ENCODE data around the gene RACK1.
"Not testable (repeated sequence)": the region's sequence is repeated elsewhere in the genome, so short reads cannot be mapped to it uniquely, and the experiment has no call there.

The RACK1 gene

DNA sequence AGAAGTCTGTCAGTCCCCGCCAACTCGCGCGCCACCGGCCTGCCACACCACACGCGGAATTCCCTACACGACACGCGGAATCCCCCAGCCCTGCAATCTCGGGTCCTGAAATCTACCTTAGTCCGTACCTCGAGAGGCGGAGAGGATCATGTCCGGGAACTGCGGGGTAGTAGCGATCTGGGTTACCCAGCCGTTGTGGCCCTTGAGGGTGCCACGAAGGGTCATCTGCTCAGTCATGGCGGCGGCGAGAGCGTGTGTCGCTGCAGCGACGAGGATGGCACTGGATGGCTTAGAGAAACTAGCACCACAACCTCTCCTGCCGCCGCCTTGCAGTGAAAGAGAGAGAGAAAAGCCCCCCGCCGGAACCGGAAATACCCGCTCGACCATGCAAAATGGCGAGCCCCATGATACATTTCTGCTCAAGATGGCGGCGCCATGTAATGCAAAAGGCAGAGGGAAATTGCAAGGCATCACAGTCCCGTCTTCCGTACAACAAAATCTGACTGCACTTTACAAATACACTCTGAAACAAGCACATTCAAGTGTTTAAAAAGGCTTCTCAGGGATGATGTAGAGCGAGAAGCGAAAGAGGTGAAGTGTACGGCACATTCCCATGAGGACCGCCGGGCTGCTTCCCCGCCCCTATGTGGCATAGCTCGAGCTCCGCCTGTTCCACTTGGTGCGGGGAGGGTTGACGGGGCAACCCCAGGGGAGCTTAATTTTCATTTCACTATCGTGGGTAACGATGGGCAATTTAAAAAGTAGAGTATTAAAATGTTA is at the start of gene RACK1:
Gene RACK1 (minus strand): TSS at position 343 of the 780 bp plus-strand sequence. CDS start 106 bp downstream, at position 237.
- peaks cover 34% of the 10 kb centered on the region for H3K4me1 ChIP-seq (ENCODE audit: control insufficient read depth, insufficient read depth, low read length, unreplicated experiment)
- peaks cover 83% of the 10 kb centered on the region for H3K79me2 ChIP-seq (ENCODE audit: control insufficient read depth, insufficient read depth, low read length, unreplicated experiment)
- peak within 1 kb of the TSS; percentile 90 for H2AFZ ChIP-seq (ENCODE audit: low read length, unreplicated experiment)
- H3K4me3 ChIP-seq (ENCODE audit: low read depth, low read length), result peak within 1 kb of the TSS; percentile 98
- H3K27me3 ChIP-seq (ENCODE audit: insufficient read depth, low read length), result no peaks in the 10 kb centered on the region
- H3K27ac ChIP-seq (ENCODE audit: low read depth, low read length), result peak within 1 kb of the TSS; percentile 93
- H3K36me3 ChIP-seq (ENCODE audit: insufficient read depth, low read length), result peaks cover 26% of the 10 kb centered on the region

DNA sequence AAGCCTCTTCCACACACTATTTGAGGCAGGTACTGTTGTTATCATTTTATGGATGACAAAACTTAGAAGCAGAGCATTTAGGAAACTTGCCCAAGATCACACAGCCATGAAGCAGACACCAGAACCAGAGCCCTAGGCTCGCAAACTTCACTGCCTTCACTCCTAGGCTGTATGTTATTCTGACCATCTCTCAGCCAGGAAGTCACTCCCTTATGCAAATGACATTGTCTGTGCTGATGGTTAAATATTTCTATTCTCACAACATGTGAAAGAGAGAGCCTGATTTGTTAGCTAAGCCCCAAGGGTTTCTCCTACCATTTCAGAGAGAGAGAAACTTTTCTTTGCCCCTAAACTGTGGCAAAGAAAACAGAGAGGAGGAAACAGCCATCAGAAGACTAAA is 43.6 kb upstream of the RACK1 start:
- not testable (repeated sequence) for H3K27ac ChIP-seq (ENCODE audit: low read depth, low read length); H3K4me1 ChIP-seq (ENCODE audit: control insufficient read depth, insufficient read depth, low read length, unreplicated experiment); H3K79me2 ChIP-seq (ENCODE audit: control insufficient read depth, insufficient read depth, low read length, unreplicated experiment); H3K36me3 ChIP-seq (ENCODE audit: insufficient read depth, low read length); H2AFZ ChIP-seq (ENCODE audit: low read length, unreplicated experiment); H3K4me3 ChIP-seq (ENCODE audit: low read depth, low read length); H3K27me3 ChIP-seq (ENCODE audit: insufficient read depth, low read length)

DNA sequence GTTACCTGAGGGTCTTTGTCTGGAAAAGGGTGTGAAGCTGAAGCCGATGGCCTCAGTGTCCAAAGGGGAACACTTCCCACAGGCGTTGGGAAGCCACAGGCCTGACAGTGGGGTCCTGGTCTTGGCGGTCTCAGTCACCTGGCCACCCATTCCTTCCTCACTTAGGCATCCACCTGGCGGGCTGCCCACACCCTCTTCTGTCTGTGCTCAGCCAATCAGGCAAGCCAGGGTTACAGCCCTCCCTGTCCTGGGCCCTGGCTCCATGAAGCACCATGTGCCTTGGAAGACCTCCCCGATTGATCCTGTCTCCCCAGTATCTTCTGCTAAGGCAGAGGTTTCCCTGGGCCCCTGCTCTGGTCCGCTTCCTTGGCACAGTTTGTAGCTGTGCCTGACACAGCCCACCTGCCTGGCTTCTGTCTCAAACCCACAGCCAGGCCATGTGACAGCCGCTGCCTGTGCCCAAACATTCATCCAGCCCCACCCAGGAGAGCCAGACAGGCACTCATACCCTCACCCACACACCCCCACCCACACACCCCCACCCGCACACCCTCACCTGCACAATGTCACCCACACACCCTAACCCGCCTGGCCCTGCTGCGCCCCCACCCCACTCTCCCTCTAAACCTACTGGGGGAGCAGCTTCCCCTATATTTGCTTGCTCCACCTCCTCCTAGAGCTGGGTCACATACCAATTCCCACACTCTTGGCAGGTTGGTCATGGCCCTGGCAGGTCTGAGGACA is 42.4 kb upstream of the RACK1 start:
- H3K27ac ChIP-seq (ENCODE audit: low read depth, low read length); H3K27me3 ChIP-seq (ENCODE audit: insufficient read depth, low read length); H3K4me1 ChIP-seq (ENCODE audit: control insufficient read depth, insufficient read depth, low read length, unreplicated experiment); H3K36me3 ChIP-seq (ENCODE audit: insufficient read depth, low read length); H2AFZ ChIP-seq (ENCODE audit: low read length, unreplicated experiment); H3K79me2 ChIP-seq (ENCODE audit: control insufficient read depth, insufficient read depth, low read length, unreplicated experiment); H3K4me3 ChIP-seq (ENCODE audit: low read depth, low read length): not testable (repeated sequence)

DNA sequence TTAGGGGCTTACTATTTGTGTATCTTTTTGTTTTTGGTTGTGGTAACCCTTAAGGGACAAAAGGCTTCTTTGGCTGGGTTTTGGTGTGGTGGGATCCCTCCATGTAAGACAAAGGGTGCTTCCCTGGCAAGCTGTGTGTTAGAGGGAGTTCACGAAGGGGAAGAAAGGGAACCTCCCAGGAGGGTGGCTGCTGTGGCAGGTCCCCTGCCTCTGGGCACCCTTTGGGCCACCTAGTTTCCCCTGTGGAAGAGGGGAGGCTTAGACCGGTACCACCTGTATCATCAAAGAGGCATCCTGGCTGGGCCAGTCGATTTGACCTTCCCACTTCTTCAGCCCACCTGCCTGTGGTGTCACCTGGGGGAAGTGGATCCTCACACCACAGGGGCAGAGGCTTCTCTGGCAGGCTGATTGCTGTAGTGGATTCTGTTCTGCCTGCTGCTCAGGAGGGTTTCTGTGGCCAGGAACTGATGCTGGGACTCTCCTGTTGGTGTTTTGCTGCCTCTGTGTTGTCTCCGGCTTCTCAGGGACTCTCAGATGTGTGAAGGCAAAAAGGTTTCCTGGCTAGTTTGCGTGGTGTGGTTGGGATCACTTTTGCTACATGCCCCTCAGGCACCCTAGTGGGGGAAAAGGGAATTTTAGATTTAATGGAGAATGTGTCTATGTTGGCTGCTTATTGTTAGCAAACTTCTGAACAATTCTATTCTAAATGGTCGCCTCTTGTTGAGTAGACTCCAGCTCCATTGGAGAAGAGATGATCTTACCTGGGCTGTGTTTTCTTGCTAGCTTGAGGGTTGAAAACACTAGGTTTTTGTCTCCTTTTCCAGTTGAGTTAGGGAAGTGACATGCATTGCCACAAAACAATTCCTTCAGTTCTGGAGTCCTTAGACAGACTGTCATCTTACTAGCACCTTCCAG is 40.4 kb upstream of the RACK1 start:
- H3K27ac ChIP-seq (ENCODE audit: low read depth, low read length); H3K4me1 ChIP-seq (ENCODE audit: control insufficient read depth, insufficient read depth, low read length, unreplicated experiment); H3K27me3 ChIP-seq (ENCODE audit: insufficient read depth, low read length); H3K4me3 ChIP-seq (ENCODE audit: low read depth, low read length); H3K79me2 ChIP-seq (ENCODE audit: control insufficient read depth, insufficient read depth, low read length, unreplicated experiment); H3K36me3 ChIP-seq (ENCODE audit: insufficient read depth, low read length): not testable (repeated sequence)
- peak overlapping the region; percentile 25 for H2AFZ ChIP-seq (ENCODE audit: low read length, unreplicated experiment)

DNA sequence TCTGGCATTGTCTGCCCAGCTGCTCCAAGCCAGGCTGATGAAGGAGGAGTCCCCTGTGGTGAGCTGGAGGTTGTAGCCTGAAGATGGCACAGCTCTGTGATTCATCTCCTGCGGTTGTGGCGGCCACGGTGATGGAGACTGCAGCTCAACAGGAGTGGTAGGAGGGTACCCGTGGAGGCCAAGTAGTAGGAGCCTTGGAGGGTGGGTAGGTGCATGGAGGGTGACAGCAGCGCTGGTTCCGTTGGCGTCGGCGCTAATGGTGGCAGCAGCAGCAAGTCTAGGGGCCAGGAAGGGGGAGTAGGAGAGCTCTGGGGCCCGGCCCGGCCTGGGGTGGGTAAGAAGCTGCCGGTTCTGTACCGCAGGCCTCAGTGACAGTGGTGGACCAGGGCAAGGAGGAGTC is 39.6 kb upstream of the RACK1 start:
- Histone ChIP-seq H3K27me3 (ENCODE audit: insufficient read depth, low read length) (no peaks in the 10 kb centered on the region), H3K79me2 (ENCODE audit: control insufficient read depth, insufficient read depth, low read length, unreplicated experiment) (no peaks in the 10 kb centered on the region), H3K36me3 (ENCODE audit: insufficient read depth, low read length) (no peaks in the 10 kb centered on the region), H3K27ac (ENCODE audit: low read depth, low read length) (no peak overlapping the region), H3K4me3 (ENCODE audit: low read depth, low read length) (no peak overlapping the region), H2AFZ (ENCODE audit: low read length, unreplicated experiment) (no peak overlapping the region), H3K4me1 (ENCODE audit: control insufficient read depth, insufficient read depth, low read length, unreplicated experiment) (no peaks in the 10 kb centered on the region)

DNA sequence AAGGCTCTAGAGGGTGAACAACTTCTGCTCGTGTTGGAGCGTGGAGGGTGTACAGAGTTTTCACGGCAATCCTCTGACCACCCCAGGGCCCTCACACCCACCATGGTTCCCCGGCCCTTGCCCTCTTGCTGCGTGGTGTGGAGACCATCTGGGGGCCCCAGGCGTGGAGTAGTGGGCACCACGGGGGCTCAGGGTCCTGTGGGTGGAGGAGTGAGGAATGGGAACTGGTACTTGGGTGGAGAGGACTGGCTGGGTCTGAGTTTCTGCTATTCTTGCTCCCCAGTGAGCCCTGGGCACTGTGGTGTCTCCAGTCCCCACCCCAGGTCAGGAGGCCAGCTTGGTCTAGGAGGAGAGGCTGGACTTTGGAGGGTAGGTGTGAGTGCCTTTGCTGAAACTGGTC is 39.2 kb upstream of the RACK1 start:
- H3K4me1 ChIP-seq (ENCODE audit: control insufficient read depth, insufficient read depth, low read length, unreplicated experiment), result no peaks in the 10 kb centered on the region
- no peak overlapping the region for H3K27ac ChIP-seq (ENCODE audit: low read depth, low read length)
- H3K36me3 ChIP-seq (ENCODE audit: insufficient read depth, low read length), result no peaks in the 10 kb centered on the region
- H3K79me2 ChIP-seq (ENCODE audit: control insufficient read depth, insufficient read depth, low read length, unreplicated experiment), result no peaks in the 10 kb centered on the region
- H2AFZ ChIP-seq (ENCODE audit: low read length, unreplicated experiment), result no peak overlapping the region
- no peak overlapping the region for H3K4me3 ChIP-seq (ENCODE audit: low read depth, low read length)
- H3K27me3 ChIP-seq (ENCODE audit: insufficient read depth, low read length), result no peaks in the 10 kb centered on the region

DNA sequence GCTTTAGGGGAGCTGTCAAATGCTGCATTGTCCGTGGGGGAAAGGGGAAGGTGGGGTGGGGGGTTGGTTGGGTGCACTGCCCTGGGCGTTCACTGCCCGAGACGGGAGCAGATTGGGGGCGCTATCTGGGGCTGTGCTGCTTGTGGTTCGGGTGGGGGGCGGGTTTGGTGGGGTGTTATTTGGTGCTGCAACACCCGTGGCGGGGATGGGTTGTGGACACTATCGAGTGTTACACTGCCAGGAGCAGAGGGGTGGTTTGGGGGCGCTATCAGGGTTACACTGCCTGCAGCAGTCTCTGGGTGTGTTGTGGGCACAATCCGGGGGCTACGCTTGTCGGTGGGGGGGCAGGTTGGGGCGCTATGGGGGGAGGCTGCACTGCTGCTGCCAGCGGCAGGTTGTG is 38.7 kb upstream of the RACK1 start:
- not testable (repeated sequence) for H3K36me3 ChIP-seq (ENCODE audit: insufficient read depth, low read length); H3K4me3 ChIP-seq (ENCODE audit: low read depth, low read length); H3K27me3 ChIP-seq (ENCODE audit: insufficient read depth, low read length); H2AFZ ChIP-seq (ENCODE audit: low read length, unreplicated experiment); H3K79me2 ChIP-seq (ENCODE audit: control insufficient read depth, insufficient read depth, low read length, unreplicated experiment); H3K4me1 ChIP-seq (ENCODE audit: control insufficient read depth, insufficient read depth, low read length, unreplicated experiment); H3K27ac ChIP-seq (ENCODE audit: low read depth, low read length)

DNA sequence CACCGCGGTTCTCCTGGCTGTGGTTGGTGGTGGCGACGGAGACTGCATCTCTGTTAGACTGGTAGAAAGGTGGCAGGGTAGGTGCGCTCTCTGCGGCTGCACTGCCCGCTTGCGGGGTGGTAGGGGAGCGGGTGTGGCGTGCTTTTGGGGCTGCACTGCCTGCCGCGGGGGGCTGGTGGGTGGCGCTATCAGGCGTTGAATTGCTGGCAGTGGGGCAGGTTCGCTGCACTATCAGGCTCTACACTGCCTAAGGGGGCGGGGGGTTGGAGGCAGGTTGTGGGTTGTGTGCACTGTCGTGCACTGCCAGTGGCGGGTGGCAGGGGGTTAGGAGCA is 38.2 kb upstream of the RACK1 start:
- Histone ChIP-seq H3K36me3 (ENCODE audit: insufficient read depth, low read length) (no peaks in the 10 kb centered on the region), H3K4me1 (ENCODE audit: control insufficient read depth, insufficient read depth, low read length, unreplicated experiment) (no peaks in the 10 kb centered on the region), H3K27me3 (ENCODE audit: insufficient read depth, low read length) (no peaks in the 10 kb centered on the region), H3K27ac (ENCODE audit: low read depth, low read length) (no peak overlapping the region), H3K4me3 (ENCODE audit: low read depth, low read length) (no peak overlapping the region), H3K79me2 (ENCODE audit: control insufficient read depth, insufficient read depth, low read length, unreplicated experiment) (no peaks in the 10 kb centered on the region), H2AFZ (ENCODE audit: low read length, unreplicated experiment) (no peak overlapping the region)

DNA sequence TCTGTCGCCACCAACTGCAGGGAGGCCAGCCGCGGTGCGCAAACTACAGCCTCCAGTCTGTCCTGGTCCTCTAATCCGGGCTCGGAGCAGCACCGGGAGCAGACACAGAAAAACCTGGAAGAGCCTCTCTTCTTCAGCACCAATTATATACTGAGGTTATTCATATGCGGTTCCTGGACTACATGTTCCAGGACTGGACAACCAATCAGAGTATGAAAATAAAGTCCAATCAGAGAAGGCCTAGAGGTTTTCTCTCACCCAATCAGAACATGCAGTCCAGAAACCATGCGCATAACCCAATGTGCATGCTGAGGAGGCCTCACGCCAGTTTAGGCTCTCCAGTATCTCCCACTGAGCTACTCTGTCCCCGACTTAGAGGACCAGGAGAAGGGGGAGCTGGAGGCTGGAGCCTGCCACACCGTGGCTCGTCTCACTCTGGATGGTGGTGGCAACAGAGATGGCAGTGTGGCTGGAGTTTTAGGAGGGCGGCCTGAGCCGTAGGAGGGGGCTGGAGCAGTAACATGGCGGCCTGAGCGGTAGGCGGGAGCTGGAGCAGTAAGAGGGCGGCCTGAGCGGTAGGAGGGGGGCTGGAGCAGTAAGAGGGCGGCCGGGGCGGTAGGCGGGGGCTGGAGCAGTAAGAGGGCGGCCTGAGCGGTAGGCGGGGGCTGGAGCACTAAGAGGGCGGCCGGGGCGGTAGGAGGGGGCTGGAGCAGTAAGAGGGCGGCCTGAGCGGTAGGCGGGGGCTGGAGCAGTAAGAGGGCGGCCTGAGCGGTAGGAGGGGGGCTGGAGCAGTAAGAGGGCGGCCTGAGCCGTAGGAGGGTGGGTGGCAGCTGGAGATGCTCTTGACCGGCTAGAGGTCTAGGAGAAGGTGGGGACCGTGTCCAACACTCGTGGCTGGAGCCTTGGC is 37.6 kb upstream of the RACK1 start:
- no peaks in the 10 kb centered on the region for H3K79me2 ChIP-seq (ENCODE audit: control insufficient read depth, insufficient read depth, low read length, unreplicated experiment)
- no peaks in the 10 kb centered on the region for H3K27me3 ChIP-seq (ENCODE audit: insufficient read depth, low read length)
- H2AFZ ChIP-seq (ENCODE audit: low read length, unreplicated experiment), result no peak overlapping the region
- no peak overlapping the region for H3K4me3 ChIP-seq (ENCODE audit: low read depth, low read length)
- H3K4me1 ChIP-seq (ENCODE audit: control insufficient read depth, insufficient read depth, low read length, unreplicated experiment), result no peaks in the 10 kb centered on the region
- H3K36me3 ChIP-seq (ENCODE audit: insufficient read depth, low read length), result no peaks in the 10 kb centered on the region
- H3K27ac ChIP-seq (ENCODE audit: low read depth, low read length), result no peak overlapping the region

DNA sequence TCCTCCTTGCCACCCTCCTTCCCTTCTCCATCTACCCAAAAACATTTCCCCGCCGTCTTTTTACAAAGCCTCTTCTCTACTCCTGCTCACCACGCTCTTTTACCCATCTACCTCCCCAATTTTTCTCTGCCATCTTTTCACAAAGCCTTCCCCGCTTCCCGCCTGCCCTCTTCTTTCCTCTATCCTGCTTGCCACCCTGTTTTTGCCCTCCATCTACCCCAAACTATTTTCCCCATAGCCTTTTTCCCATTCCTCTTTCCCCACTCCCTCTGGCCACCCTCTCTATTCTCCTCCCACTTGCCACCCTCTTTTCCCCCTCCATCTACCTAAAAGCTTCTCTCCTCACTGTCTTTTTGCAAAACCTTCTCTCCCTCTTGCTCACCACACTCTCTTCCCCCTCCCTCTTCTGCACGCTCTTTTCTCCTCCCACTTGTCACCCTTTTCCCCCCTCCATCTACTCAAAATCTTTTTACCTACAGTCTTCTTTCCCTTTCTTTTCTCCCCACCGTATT is 36.6 kb upstream of the RACK1 start:
- no peak overlapping the region for H2AFZ ChIP-seq (ENCODE audit: low read length, unreplicated experiment)
- no peaks in the 10 kb centered on the region for H3K36me3 ChIP-seq (ENCODE audit: insufficient read depth, low read length)
- H3K27me3 ChIP-seq (ENCODE audit: insufficient read depth, low read length), result no peaks in the 10 kb centered on the region
- H3K79me2 ChIP-seq (ENCODE audit: control insufficient read depth, insufficient read depth, low read length, unreplicated experiment), result no peaks in the 10 kb centered on the region
- H3K4me1 ChIP-seq (ENCODE audit: control insufficient read depth, insufficient read depth, low read length, unreplicated experiment), result no peaks in the 10 kb centered on the region
- no peak overlapping the region for H3K4me3 ChIP-seq (ENCODE audit: low read depth, low read length)
- H3K27ac ChIP-seq (ENCODE audit: low read depth, low read length), result no peak overlapping the region

All from ACC112 (cell line).